GM12891 (cell line): ENCODE data around the gene PCBP3.

Source experiments
- PAX5 ChIP-seq: IDR thresholded peaks from 2 replicates; pipeline ENCODE4 v1.6.1; 2011; ENCODE audit warnings: low read length, moderate library complexity, mild to moderate bottlenecking; ENCODE audit not compliant: insufficient read depth, severe bottlenecking
- POLR2A ChIP-seq: IDR thresholded peaks from 2 replicates; pipeline ENCODE4 v1.6.1; 2011; ENCODE audit warnings: low read depth, low read length, control low read depth
- POLR2AphosphoS5 ChIP-seq: IDR thresholded peaks from 2 replicates; pipeline ENCODE4 v1.6.1; 2011; ENCODE audit warnings: low read depth, low read length, control low read depth
- POU2F2 ChIP-seq: IDR thresholded peaks from 2 replicates; pipeline ENCODE4 v1.6.1; 2011; ENCODE audit warnings: low read depth, mild to moderate bottlenecking, control low read depth, low read length, moderate library complexity
- SPI1 ChIP-seq: IDR thresholded peaks from 2 replicates; pipeline ENCODE4 v1.6.1; 2011; ENCODE audit warnings: low read depth, low read length, control low read depth
- TAF1 ChIP-seq: IDR thresholded peaks from 2 replicates; pipeline ENCODE4 v1.6.1; 2011; ENCODE audit warnings: low read depth, low read length, control low read depth

- no peak for TF ChIP-seq POLR2AphosphoS5
- no peak for TF ChIP-seq POLR2A
- no peak for TF ChIP-seq TAF1
- no peak for TF ChIP-seq PAX5
- TF ChIP-seq SPI1 = no peak
- TF ChIP-seq POU2F2 = no peak
These were observed 83.9 kb downstream of the PCBP3 start for GRCh38 chr21:45727390-45727789.
